HG02852 (cell line): ENCODE results near the gene BTBD16.

ENCODE experiments used
- ATAC-seq: cut with Tn5 transposase; IDR thresholded peaks from one replicate; pipeline ENCODE4 v1.9.1; 2021; ENCODE audit warnings: mild to moderate bottlenecking, moderate library complexity; ENCODE audit not compliant: unreplicated experiment

Gene BTBD16

GRCh38 chr10:122271076-122271475, at the start of gene BTBD16:
Gene BTBD16 (plus strand): TSS chr10:122271296. CDS start chr10:122275082, 3,786 bp downstream.
- ATAC-seq: no peak

GRCh38 chr10:122221958-122222357, 49.1 kb upstream of the BTBD16 start:
- ATAC-seq: no peak

GRCh38 chr10:122222638-122223037, 48.5 kb upstream of the BTBD16 start:
- no peak for ATAC-seq

- ATAC-seq: no peak
Observed at GRCh38 chr10:122224159-122224558, 46.9 kb upstream of the BTBD16 start.

- no peak for ATAC-seq
Observed at GRCh38 chr10:122225330-122225729, 45.8 kb upstream of the BTBD16 start.

GRCh38 chr10:122227754-122228153, 43.3 kb upstream of the BTBD16 start:
- ATAC-seq: no peak

GRCh38 chr10:122229666-122230065, 41.4 kb upstream of the BTBD16 start:
- ATAC-seq: no peak

GRCh38 chr10:122230222-122230621, 40.9 kb upstream of the BTBD16 start:
- ATAC-seq: no peak

GRCh38 chr10:122232769-122233168, 38.3 kb upstream of the BTBD16 start:
- no peak for ATAC-seq

- no peak for ATAC-seq
Observed at GRCh38 chr10:122233857-122234348, 37.2 kb upstream of the BTBD16 start.

GRCh38 chr10:122234416-122234815, 36.7 kb upstream of the BTBD16 start:
- no peak for ATAC-seq

GRCh38 chr10:122236690-122237306, 34.3 kb upstream of the BTBD16 start:
- ATAC-seq: no peak

GRCh38 chr10:122237331-122237990, 33.6 kb upstream of the BTBD16 start:
- no peak for ATAC-seq

- ATAC-seq: no peak
Observed at GRCh38 chr10:122239578-122240257, 31.4 kb upstream of the BTBD16 start.

GRCh38 chr10:122240401-122240800, 30.7 kb upstream of the BTBD16 start:
- ATAC-seq: no peak

GRCh38 chr10:122241836-122242235, 29.3 kb upstream of the BTBD16 start:
- no peak for ATAC-seq

- no peak for ATAC-seq
Observed at GRCh38 chr10:122243550-122243949, 27.5 kb upstream of the BTBD16 start.

GRCh38 chr10:122244001-122244975, 26.8 kb upstream of the BTBD16 start:
- ATAC-seq: no peak

GRCh38 chr10:122245136-122245535, 26.0 kb upstream of the BTBD16 start:
- no peak for ATAC-seq

- no peak for ATAC-seq
Observed at GRCh38 chr10:122245897-122246296, 25.2 kb upstream of the BTBD16 start.
